ENCODE data around the gene SERPINE2. TPM values are rescaled to one million over a fixed set of nuclear protein-coding genes. Genes with fewer than 3 reads are reported as not detected.
"Not testable (repeated sequence)": the region's sequence is repeated elsewhere in the genome, so short reads cannot be mapped to it uniquely, and the experiment has no call there.

The SERPINE2 gene
- total RNA-seq, 1 donor = 242 TPM

- H3K4me3 ChIP-seq (ENCODE audit: low read depth, low read length) = no peak overlapping the region
- DNase-seq (ENCODE audit: low read depth) = peak; percentile 76
- no peak for TF ChIP-seq CTCF (IDR thresholded peaks at IDR 0.05; ENCODE audit: insufficient read depth, low read depth, low read length)
Measured at GRCh38 chr2:224008702-224009261, 30.3 kb downstream of the SERPINE2 start.

GRCh38 chr2:224004105-224004695 is 34.9 kb downstream of the SERPINE2 start:
- DNase-seq (ENCODE audit: low read depth) = peak; percentile 25
- TF ChIP-seq CTCF (IDR thresholded peaks at IDR 0.05; ENCODE audit: insufficient read depth, low read depth, low read length) = no peak
- no peak overlapping the region for H3K4me3 ChIP-seq (ENCODE audit: low read depth, low read length)

GRCh38 chr2:224000662-224001061 is 38.4 kb downstream of the SERPINE2 start:
- not testable (repeated sequence) for H3K4me3 ChIP-seq (ENCODE audit: low read depth, low read length); DNase-seq (ENCODE audit: low read depth)

- H3K4me3 ChIP-seq (ENCODE audit: low read depth, low read length) = no peak overlapping the region
- DNase-seq (ENCODE audit: low read depth) = no peak
- no peak for TF ChIP-seq CTCF (IDR thresholded peaks at IDR 0.05; ENCODE audit: insufficient read depth, low read depth, low read length)
Measured at GRCh38 chr2:223999862-224000261, 39.2 kb downstream of the SERPINE2 start.

GRCh38 chr2:223998948-223999347 is 40.1 kb downstream of the SERPINE2 start:
- DNase-seq (ENCODE audit: low read depth) = no peak
- no peak overlapping the region for H3K4me3 ChIP-seq (ENCODE audit: low read depth, low read length)
- TF ChIP-seq CTCF (IDR thresholded peaks at IDR 0.05; ENCODE audit: insufficient read depth, low read depth, low read length) = no peak

- TF ChIP-seq CTCF (IDR thresholded peaks at IDR 0.05; ENCODE audit: insufficient read depth, low read depth, low read length) = no peak
- no peak overlapping the region for H3K4me3 ChIP-seq (ENCODE audit: low read depth, low read length)
- DNase-seq (ENCODE audit: low read depth) = peak; percentile 9
Measured at GRCh38 chr2:223997938-223998337, 41.1 kb downstream of the SERPINE2 start.

GRCh38 chr2:223996391-223996790 is 42.7 kb downstream of the SERPINE2 start:
- no peak for TF ChIP-seq CTCF (IDR thresholded peaks at IDR 0.05; ENCODE audit: insufficient read depth, low read depth, low read length)
- DNase-seq (ENCODE audit: low read depth) = no peak

More at GRCh38 chr2:223996391-223996790, 42.7 kb downstream of the SERPINE2 start:
- no peak overlapping the region for H3K4me3 ChIP-seq (ENCODE audit: low read depth, low read length)

All from fibroblast of villous mesenchyme (primary cell).